ENCODE data around the gene COBL.

The COBL gene

GRCh38 chr7:51111241-51111940 is 205.2 kb downstream of the COBL start:
- no peak for DNase-seq

GRCh38 chr7:51108134-51108533 is 208.5 kb downstream of the COBL start:
- DNase-seq: no peak

GRCh38 chr7:51104278-51104677 is 212.3 kb downstream of the COBL start:
- DNase-seq: no peak

GRCh38 chr7:51103718-51104117 is 212.9 kb downstream of the COBL start:
- no peak for DNase-seq

GRCh38 chr7:51102828-51103227 is 213.8 kb downstream of the COBL start:
- DNase-seq: no peak

- DNase-seq: no peak
Measured at GRCh38 chr7:51101111-51101757, 215.4 kb downstream of the COBL start.

GRCh38 chr7:51090411-51090810 is 226.2 kb downstream of the COBL start:
- no peak for DNase-seq

- no peak for DNase-seq
Measured at GRCh38 chr7:51085034-51085692, 231.4 kb downstream of the COBL start.

- DNase-seq: no peak
Measured at GRCh38 chr7:51084121-51084520, 232.5 kb downstream of the COBL start.

GRCh38 chr7:51082940-51083533 is 233.6 kb downstream of the COBL start:
- DNase-seq: no peak

- no peak for DNase-seq
Measured at GRCh38 chr7:51082096-51082840, 234.3 kb downstream of the COBL start.

GRCh38 chr7:51081270-51081890 is 235.2 kb downstream of the COBL start:
- DNase-seq: no peak

- peak; percentile 29 to 42 for DNase-seq
Measured at GRCh38 chr7:51080622-51081269, 235.9 kb downstream of the COBL start.

- DNase-seq: no peak
Measured at GRCh38 chr7:51080216-51080615, 236.4 kb downstream of the COBL start.

GRCh38 chr7:51079494-51079893 is 237.1 kb downstream of the COBL start:
- no peak for DNase-seq

GRCh38 chr7:51078653-51079052 is 238.0 kb downstream of the COBL start:
- no peak for DNase-seq

GRCh38 chr7:51077987-51078370 is 238.6 kb downstream of the COBL start:
- DNase-seq: no peak

- DNase-seq: no peak
Measured at GRCh38 chr7:51077316-51077986, 239.2 kb downstream of the COBL start.

GRCh38 chr7:51075681-51076580 is 240.7 kb downstream of the COBL start:
- DNase-seq: no peak

- peak in 1 of 2 donors; percentile 20 for DNase-seq
Measured at GRCh38 chr7:51073171-51073570, 243.4 kb downstream of the COBL start.

Data from hippocampal formation (tissue), 2 donors.